H9 (cell line): ENCODE data around the gene NRP1. TPM values are rescaled to one million over a fixed set of nuclear protein-coding genes. Genes with fewer than 3 reads are reported as not detected.

ENCODE experiments used
- DNase-seq: peaks from one replicate; pipeline ENCODE4 v3.0.0-alpha.2; 2017
- H2AFZ ChIP-seq: one replicate; pipeline ENCODE4 v1.6.1; 2013; ENCODE audit warnings: mild to moderate bottlenecking, low read length, control low read depth, moderate library complexity
- H2AK5ac ChIP-seq: 2 replicates; pipeline ENCODE4 v1.6.1; 2013; ENCODE audit warnings: low read length, control low read depth, mixed read lengths; ENCODE audit not compliant: insufficient read length
- H2BK120ac ChIP-seq: one replicate; pipeline ENCODE4 v1.6.1; 2013; ENCODE audit warnings: low read depth, mild to moderate bottlenecking, low read length, control low read depth, inconsistent platforms; ENCODE audit not compliant: poor library complexity, severe bottlenecking
- H2BK12ac ChIP-seq: 2 replicates; pipeline ENCODE4 v1.6.1; 2013; ENCODE audit warnings: low read length, control low read depth, mixed read lengths, low read depth; ENCODE audit not compliant: insufficient read length
- H2BK15ac ChIP-seq: 2 replicates; pipeline ENCODE4 v1.6.1; 2013; ENCODE audit warnings: low read depth, low read length, control low read depth
- H2BK20ac ChIP-seq: one replicate; pipeline ENCODE4 v1.6.1; 2013; ENCODE audit warnings: low read depth, mild to moderate bottlenecking, low read length, control low read depth, inconsistent platforms; ENCODE audit not compliant: poor library complexity, severe bottlenecking
- H2BK5ac ChIP-seq: 2 replicates; pipeline ENCODE4 v1.6.1; 2013; ENCODE audit warnings: low read length, control low read depth, mixed read lengths; ENCODE audit not compliant: insufficient read length
- H3K14ac ChIP-seq: 2 replicates; pipeline ENCODE4 v1.6.1; 2013; ENCODE audit warnings: low read length, control low read depth; ENCODE audit not compliant: insufficient read depth
- H3K18ac ChIP-seq: 2 replicates; pipeline ENCODE4 v1.6.1; 2013; ENCODE audit warnings: low read depth, mild to moderate bottlenecking, mixed read lengths, low read length, control low read depth; ENCODE audit not compliant: insufficient read length
- H3K23ac ChIP-seq: 2 replicates; pipeline ENCODE4 v1.6.1; 2013; ENCODE audit warnings: low read length, control low read depth, mixed read lengths, low read depth; ENCODE audit not compliant: insufficient read length
- H3K23me2 ChIP-seq: 2 replicates; pipeline ENCODE4 v1.6.1; 2013; ENCODE audit warnings: low read depth, mild to moderate bottlenecking, mixed read lengths, low read length, control low read depth; ENCODE audit not compliant: insufficient read length, poor library complexity, severe bottlenecking
- H3K27ac ChIP-seq: 2 replicates; pipeline ENCODE4 v1.5.1; 2013; ENCODE audit warnings: low read length, control low read depth, mixed read lengths, low read depth; ENCODE audit not compliant: insufficient read length
- H3K27me3 ChIP-seq: 2 replicates; pipeline ENCODE4 v1.6.1; 2013; ENCODE audit warnings: low read length, control low read depth, inconsistent platforms; ENCODE audit not compliant: insufficient read depth
- H3K4ac ChIP-seq: 2 replicates; pipeline ENCODE4 v1.6.1; 2013; ENCODE audit warnings: low read depth, mild to moderate bottlenecking, control low read depth, inconsistent platforms, low read length, moderate library complexity
- H3K4me1 ChIP-seq: 2 replicates; pipeline ENCODE4 v1.6.1; 2013; ENCODE audit warnings: low read length, control low read depth, inconsistent platforms; ENCODE audit not compliant: insufficient read depth
- H3K4me2 ChIP-seq: 2 replicates; pipeline ENCODE4 v1.6.1; 2013; ENCODE audit warnings: low read length, control low read depth, mixed read lengths; ENCODE audit not compliant: insufficient read length, insufficient read depth
- H3K56ac ChIP-seq: 2 replicates; pipeline ENCODE4 v1.6.1; 2013; ENCODE audit warnings: low read depth, mild to moderate bottlenecking, mixed read lengths, low read length, control low read depth; ENCODE audit not compliant: insufficient read length
- H3K79me1 ChIP-seq: 2 replicates; pipeline ENCODE4 v1.6.1; 2013; ENCODE audit warnings: low read depth, mild to moderate bottlenecking, moderate library complexity, low read length, control low read depth, inconsistent platforms; ENCODE audit not compliant: insufficient read depth, poor library complexity, severe bottlenecking
- H3K79me2 ChIP-seq: 2 replicates; pipeline ENCODE4 v1.6.1; 2013; ENCODE audit warnings: low read length, control low read depth, inconsistent platforms; ENCODE audit not compliant: insufficient read depth
- H3K9ac ChIP-seq: 2 replicates; pipeline ENCODE4 v1.6.1; 2013; ENCODE audit warnings: low read length, control low read depth, mixed read lengths; ENCODE audit not compliant: insufficient read length; ENCODE audit errors: extremely low read depth
- H3K9me3 ChIP-seq: one replicate; pipeline ENCODE4 v1.6.1; 2013; ENCODE audit warnings: low read depth, low read length, inconsistent platforms; ENCODE audit not compliant: control insufficient read depth
- H3T11ph ChIP-seq: one replicate; pipeline ENCODE4 v1.6.1; 2013; ENCODE audit warnings: mild to moderate bottlenecking, low read length, control low read depth, inconsistent platforms
- H4K20me1 ChIP-seq: one replicate; pipeline ENCODE4 v1.6.1; 2013; ENCODE audit not compliant: control insufficient read depth, insufficient read length, insufficient read depth
- H4K5ac ChIP-seq: 2 replicates; pipeline ENCODE4 v1.6.1; 2013; ENCODE audit warnings: low read depth, mild to moderate bottlenecking, mixed read lengths, low read length, control low read depth; ENCODE audit not compliant: insufficient read length
- H4K8ac ChIP-seq: replicated peaks from 2 replicates; pipeline ENCODE4 v1.6.1; 2013; ENCODE audit warnings: low read length, control low read depth, mixed read lengths, low read depth; ENCODE audit not compliant: insufficient read length
- H4K91ac ChIP-seq: 2 replicates; pipeline ENCODE4 v1.6.1; 2013; ENCODE audit warnings: low read depth, mild to moderate bottlenecking, moderate library complexity, mixed read lengths, low read length, control low read depth; ENCODE audit not compliant: insufficient read length
- H3K27ac Mint-ChIP-seq, 3 experiments: 2 replicates in 2 of 3; 3 replicates in 1 of 3; pipeline ENCODE4 v1.8.0; 2020 to 2021; ENCODE audit warnings: mixed read lengths in 3 of 3, mild to moderate bottlenecking in 1 of 3, moderate library complexity in 1 of 3
- H3K27me3 Mint-ChIP-seq: 2 replicates; pipeline ENCODE4 v1.8.0; 2021; ENCODE audit warnings: low read depth, mild to moderate bottlenecking, moderate library complexity, mixed read lengths
- H3K36me3 Mint-ChIP-seq, 3 experiments: 2 replicates in 2 of 3; 3 replicates in 1 of 3; pipeline ENCODE4 v1.8.0; 2020 to 2021; ENCODE audit warnings: low read depth in 3 of 3, mixed read lengths in 3 of 3; ENCODE audit not compliant: insufficient read depth in 1 of 3
- H3K4me1 Mint-ChIP-seq, 2 experiments: 2 replicates each; pipeline ENCODE4 v1.8.0; 2020; ENCODE audit warnings: mixed read lengths in 2 of 2
- H3K4me3 Mint-ChIP-seq, 2 experiments: 2 replicates in 1 of 2; 3 replicates in 1 of 2; pipeline ENCODE4 v1.8.0; 2020 to 2021; ENCODE audit warnings: mild to moderate bottlenecking in 2 of 2, mixed read lengths in 2 of 2, moderate library complexity in 1 of 2
- H3K9me3 Mint-ChIP-seq, 2 experiments: 2 replicates in 1 of 2; 3 replicates in 1 of 2; pipeline ENCODE4 v1.8.0; 2020; ENCODE audit warnings: mild to moderate bottlenecking in 2 of 2, mixed read lengths in 2 of 2, moderate library complexity in 1 of 2
- CTCF ChIP-seq: fragments of 200-600 bp; sonication (generic); conservative IDR thresholded peaks from 3 replicates; pipeline ENCODE4 v1.8.0; 2021; ENCODE audit warnings: antibody characterized with exemption, mild to moderate bottlenecking
- WGBS: extraction: QIAGEN DNeasy Blood & Tissue Kit; methylation state at CpG from one replicate; pipeline ENCODE4 v1.1.7; 2013; ENCODE audit warnings: missing lambda C conversion rate, low lambda C conversion rate, mixed read lengths; ENCODE audit not compliant: insufficient read length; ENCODE audit errors: extremely low coverage; 5-methylcytosine and 5-hydroxymethylcytosine counted together
- total RNA-seq: library from RNA; stranded (reverse); gene quantifications from 2 replicates; pipeline ENCODE4 v1.2.1, GENCODE V29; 2021

NRP1 gene
- total RNA-seq, 1 experiment from 2014 or later, result 4.6 TPM

- Histone ChIP-seq H2AFZ (no peak overlapping the region), H3K9ac (no peak overlapping the region), H3K9me3 (no peaks in the 10 kb centered on the region), H2BK5ac (no peak overlapping the region), H3K56ac (no peak overlapping the region), H3K27ac (no peak overlapping the region), H2BK20ac (no peak overlapping the region), H4K91ac (no peak overlapping the region), H3K79me2 (no peaks in the 10 kb centered on the region), H3K18ac (no peak overlapping the region), H3K4me1 (no peaks in the 10 kb centered on the region), H3T11ph (no peak overlapping the region), H3K23me2 (no peaks in the 10 kb centered on the region), H3K4ac (no peak overlapping the region), H4K8ac (no peak overlapping the region), H3K79me1 (no peaks in the 10 kb centered on the region), H3K27me3 (no peaks in the 10 kb centered on the region), H3K4me2 (no peak overlapping the region), H2BK15ac (no peak overlapping the region), H3K23ac (no peak overlapping the region), H4K20me1 (no peaks in the 10 kb centered on the region), H2AK5ac (no peak overlapping the region), H2BK12ac (no peak overlapping the region), H2BK120ac (no peak overlapping the region), H4K5ac (no peak overlapping the region), H3K14ac (no peak overlapping the region)
- no peak for DNase-seq
- Mint-ChIP-seq H3K4me1 (peaks cover 5 to 12% of the 10 kb centered on the region in 2 experiments), H3K9me3 (no peaks in the 10 kb centered on the region), H3K27ac (no peak overlapping the region), H3K36me3 (no peaks in the 10 kb centered on the region), H3K4me3 (no peak overlapping the region), H3K27me3 (no peaks in the 10 kb centered on the region)
- no peak for TF ChIP-seq CTCF
- WGBS, result no CpG with 5 or more reads among the region's 3 CpGs
Observed at GRCh38 chr10:33303988-33304387, 30.5 kb downstream of the NRP1 start.
